ENCODE measurements around the gene CLN6.

The CLN6 gene

DNA sequence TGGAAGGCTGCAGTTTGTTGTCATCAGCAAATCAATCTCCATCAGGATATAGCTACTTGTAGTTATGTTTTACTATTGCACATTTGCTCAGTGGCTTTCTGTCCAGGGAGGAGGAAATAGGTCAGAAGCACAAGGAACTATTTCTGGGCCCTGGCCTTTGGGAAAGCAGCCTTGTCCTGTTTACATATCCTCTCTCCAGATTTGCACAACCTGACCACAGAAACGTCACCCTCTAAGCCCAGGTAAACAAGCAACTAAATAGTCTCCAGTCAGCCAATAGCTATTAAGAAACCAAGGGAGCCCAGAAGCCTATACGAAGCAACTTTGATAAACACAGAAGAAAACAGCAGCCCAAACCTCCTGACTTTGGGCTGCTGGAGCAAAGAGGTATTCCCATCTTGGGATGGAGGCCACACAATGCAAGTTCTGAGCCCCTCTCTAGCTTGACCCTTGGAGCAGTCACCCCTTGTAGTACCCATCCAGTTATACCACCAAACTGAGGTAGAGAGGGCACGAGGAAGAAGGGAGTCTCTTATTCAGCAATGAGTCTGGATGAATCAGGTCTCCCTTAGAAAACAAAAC lies 45.7 kb upstream of the CLN6 start:
- in situ Hi-C loops (cut with MboI; ENCODE audit: low sequenced_read_pairs, unreplicated experiment), result no loop called here
- no peak for DNase-seq (ENCODE audit: low spot score)
- TF ChIP-seq, protein P1, sequence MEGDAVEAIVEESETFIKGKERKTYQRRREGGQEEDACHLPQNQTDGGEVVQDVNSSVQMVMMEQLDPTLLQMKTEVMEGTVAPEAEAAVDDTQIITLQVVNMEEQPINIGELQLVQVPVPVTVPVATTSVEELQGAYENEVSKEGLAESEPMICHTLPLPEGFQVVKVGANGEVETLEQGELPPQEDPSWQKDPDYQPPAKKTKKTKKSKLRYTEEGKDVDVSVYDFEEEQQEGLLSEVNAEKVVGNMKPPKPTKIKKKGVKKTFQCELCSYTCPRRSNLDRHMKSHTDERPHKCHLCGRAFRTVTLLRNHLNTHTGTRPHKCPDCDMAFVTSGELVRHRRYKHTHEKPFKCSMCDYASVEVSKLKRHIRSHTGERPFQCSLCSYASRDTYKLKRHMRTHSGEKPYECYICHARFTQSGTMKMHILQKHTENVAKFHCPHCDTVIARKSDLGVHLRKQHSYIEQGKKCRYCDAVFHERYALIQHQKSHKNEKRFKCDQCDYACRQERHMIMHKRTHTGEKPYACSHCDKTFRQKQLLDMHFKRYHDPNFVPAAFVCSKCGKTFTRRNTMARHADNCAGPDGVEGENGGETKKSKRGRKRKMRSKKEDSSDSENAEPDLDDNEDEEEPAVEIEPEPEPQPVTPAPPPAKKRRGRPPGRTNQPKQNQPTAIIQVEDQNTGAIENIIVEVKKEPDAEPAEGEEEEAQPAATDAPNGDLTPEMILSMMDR (IDR thresholded peaks at IDR 0.05; ENCODE audit: borderline replicate concordance, control extremely low read depth, extremely low read depth, insufficient read depth, missing control alignments), result no peak

DNA sequence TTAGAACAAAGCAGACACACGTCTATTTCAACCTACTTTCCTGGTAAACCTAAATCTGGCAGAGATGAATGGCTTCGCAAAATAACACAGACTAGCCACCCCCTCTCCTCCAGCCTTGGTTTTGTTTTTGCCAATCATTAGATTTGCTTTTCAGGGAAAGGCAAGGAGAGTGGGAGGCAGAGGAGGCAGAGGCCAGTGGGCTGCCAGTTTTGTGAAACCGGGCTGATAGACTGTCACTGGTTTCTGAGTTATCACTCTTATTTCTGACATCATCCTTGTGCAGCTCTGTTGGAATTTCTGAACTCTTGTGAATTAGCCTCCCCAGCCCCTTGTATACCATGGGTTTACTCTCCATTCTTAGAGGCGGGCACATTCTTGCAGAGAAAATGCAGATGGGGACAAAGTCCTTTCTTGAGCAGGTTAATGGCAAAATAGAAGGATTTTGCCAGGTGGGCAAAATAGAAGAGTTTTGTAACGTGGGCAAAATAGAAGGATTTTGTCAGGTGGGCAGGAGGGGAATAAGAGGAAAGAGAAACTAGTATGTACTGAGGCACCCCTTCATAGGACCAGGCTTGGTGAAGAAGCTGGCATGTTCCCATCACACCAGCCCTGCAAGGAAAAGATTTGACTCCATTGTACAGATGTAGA lies 44.8 kb upstream of the CLN6 start:
- TF ChIP-seq, protein P1 (IDR thresholded peaks at IDR 0.05; ENCODE audit: borderline replicate concordance, control extremely low read depth, extremely low read depth, insufficient read depth, missing control alignments), result no peak
- in situ Hi-C loops (cut with MboI; ENCODE audit: low sequenced_read_pairs, unreplicated experiment), result no loop called here
- no peak for DNase-seq (ENCODE audit: low spot score)

DNA sequence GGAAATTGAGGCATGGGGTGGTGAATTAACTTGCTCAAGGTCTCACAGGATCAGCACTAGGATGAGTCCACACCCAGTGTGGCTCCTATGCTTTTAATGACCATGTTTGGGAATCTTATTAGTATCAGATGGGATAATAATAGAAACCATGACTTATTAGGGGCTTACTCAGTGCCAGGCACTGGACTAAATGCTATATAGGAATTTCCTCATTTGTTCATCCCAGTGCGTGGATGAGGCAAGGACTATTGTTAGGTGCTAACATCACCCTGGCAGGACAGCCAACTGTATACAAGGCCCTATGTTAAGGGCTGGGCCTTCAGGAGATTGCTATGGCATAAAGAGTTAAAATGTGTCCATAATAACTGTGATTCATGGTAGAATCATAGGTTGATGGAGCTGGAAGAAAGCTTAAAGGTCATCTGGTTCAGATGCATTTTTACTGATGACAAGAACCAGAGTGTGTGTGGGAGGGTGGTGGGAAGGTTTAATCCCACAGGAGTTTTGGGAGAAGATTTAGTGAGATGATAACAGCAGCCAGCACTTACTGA lies 43.3 kb upstream of the CLN6 start:
- TF ChIP-seq, protein P1 (IDR thresholded peaks at IDR 0.05; ENCODE audit: borderline replicate concordance, control extremely low read depth, extremely low read depth, insufficient read depth, missing control alignments), result no peak
- in situ Hi-C loops (cut with MboI; ENCODE audit: low sequenced_read_pairs, unreplicated experiment), result no loop called here

DNA sequence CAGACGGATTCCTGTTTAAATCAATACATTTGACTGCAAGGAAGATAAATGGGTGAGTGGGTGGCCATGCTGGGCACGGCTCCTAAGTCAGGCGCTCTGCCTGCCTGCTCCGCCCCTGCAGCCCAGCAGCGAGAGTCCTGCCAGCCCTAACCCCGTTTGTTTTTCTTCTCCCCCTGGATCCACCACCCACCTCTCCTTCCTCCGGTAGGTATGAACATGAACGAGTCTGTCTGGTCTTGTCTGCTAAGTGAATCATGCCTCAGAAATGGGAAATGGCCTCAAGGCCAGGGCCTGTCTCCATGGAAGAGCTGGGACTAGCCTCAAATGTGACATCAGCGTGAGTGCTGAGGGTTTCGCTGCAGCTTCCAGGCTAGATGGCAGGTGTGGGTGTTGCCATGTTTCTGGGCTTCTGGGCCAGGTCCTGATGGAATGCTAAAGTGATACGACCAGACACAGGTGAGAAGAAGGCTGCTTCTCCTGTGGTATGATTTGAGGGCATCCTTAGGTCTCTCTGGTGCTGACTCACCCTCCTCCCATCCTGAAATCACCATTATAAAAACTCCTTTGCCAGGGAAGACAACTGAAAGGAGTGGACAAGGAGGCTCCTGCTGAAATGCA lies 42.4 kb upstream of the CLN6 start:
- TF ChIP-seq, protein P1 (IDR thresholded peaks at IDR 0.05; ENCODE audit: borderline replicate concordance, control extremely low read depth, extremely low read depth, insufficient read depth, missing control alignments), result no peak
- no peak for DNase-seq (ENCODE audit: low spot score)
- in situ Hi-C loops (cut with MboI; ENCODE audit: low sequenced_read_pairs, unreplicated experiment), result no loop called here

More for the DNA sequence above, 43.3 kb upstream of the CLN6 start:
- DNase-seq (ENCODE audit: low spot score), result no peak

DNA sequence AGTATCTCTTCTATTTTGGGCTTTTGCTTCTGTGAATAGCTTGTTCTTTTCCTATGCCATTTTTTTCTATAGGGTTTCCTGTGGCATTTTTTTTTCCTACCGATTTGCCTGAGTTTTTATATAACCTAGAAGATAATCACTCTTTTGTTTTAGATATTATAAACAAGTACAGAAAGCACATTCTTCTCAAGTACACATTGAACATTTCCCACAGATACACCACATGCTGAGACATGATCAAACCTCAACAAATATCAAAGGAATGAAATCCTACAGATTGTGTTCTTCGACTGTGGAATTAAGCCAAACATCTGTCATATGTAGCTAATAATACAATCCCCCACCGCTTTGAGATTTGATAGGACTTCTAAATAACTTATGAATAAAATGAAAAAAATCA lies 38.9 kb upstream of the CLN6 start:
- TF ChIP-seq, protein P1 (IDR thresholded peaks at IDR 0.05; ENCODE audit: borderline replicate concordance, control extremely low read depth, extremely low read depth, insufficient read depth, missing control alignments), result no peak
- in situ Hi-C loops (cut with MboI; ENCODE audit: low sequenced_read_pairs, unreplicated experiment), result no loop called here
- no peak for DNase-seq (ENCODE audit: low spot score)

DNA sequence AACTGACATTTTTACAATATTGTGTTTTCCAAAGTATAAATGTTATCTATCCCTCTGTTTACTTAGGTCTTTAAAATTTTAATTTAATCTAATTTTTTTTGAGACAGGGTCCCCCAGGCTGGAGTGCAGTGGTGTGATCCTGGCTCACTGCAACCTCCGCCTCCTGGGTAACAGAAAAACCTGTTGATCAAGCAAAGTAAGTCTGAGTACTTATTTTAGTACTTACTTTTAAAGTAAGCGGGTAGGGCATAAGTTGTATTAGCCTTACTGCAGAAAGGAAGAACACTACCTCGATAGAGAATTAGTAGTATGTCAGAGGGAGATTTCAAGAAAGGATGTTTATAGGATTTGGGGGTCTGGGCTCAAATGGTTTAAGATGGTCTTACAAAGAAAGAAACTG lies 36.1 kb upstream of the CLN6 start:
- DNase-seq (ENCODE audit: low spot score), result no peak
- in situ Hi-C loops (cut with MboI; ENCODE audit: low sequenced_read_pairs, unreplicated experiment), result no loop called here
- TF ChIP-seq, protein P1 (IDR thresholded peaks at IDR 0.05; ENCODE audit: borderline replicate concordance, control extremely low read depth, extremely low read depth, insufficient read depth, missing control alignments), result no peak

Data from GM13976 (cell line).